Hypothalamus (tissue), 51 donors: ENCODE measurements around the gene FBL.
"Not testable (repeated sequence)": the region's sequence is repeated elsewhere in the genome, so short reads cannot be mapped to it uniquely, and the experiment has no call there.

Experiments used
- DNase-seq, 51 donors: peaks; one replicate each; lab custom pipeline; 2025; lab: John Stamatoyannopoulos, UW

Gene FBL

GRCh38 chr19:39845933-39846677 lies at the start of gene FBL:
FBL (minus strand) TSS chr19:39846379; CDS start chr19:39846300, 79 bp downstream.
- peak; percentile 51 to 97 (median 90) for DNase-seq

GRCh38 chr19:39895096-39895495 lies 48.9 kb upstream of the FBL start:
- DNase-seq, result not testable (repeated sequence)

DNA sequence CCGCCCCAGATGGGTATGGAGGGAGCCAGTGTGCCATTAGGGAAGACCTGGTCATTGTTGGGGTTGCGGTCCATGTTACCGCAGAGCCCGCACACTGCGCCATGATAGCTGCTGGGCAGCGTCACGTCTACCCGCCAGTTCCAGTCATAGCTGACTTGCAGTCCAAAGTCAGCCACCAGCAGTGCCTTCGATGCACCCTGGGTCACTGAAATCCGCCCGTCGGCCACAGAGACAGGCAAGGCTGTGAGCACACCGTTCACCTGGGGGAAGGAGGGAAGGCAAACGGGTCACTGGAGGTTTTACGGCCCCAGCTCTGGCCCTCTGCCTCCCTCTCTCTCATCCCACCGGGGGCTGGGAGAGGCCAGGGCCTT lies 48.0 kb upstream of the FBL start:
- not testable (repeated sequence) for DNase-seq

DNA sequence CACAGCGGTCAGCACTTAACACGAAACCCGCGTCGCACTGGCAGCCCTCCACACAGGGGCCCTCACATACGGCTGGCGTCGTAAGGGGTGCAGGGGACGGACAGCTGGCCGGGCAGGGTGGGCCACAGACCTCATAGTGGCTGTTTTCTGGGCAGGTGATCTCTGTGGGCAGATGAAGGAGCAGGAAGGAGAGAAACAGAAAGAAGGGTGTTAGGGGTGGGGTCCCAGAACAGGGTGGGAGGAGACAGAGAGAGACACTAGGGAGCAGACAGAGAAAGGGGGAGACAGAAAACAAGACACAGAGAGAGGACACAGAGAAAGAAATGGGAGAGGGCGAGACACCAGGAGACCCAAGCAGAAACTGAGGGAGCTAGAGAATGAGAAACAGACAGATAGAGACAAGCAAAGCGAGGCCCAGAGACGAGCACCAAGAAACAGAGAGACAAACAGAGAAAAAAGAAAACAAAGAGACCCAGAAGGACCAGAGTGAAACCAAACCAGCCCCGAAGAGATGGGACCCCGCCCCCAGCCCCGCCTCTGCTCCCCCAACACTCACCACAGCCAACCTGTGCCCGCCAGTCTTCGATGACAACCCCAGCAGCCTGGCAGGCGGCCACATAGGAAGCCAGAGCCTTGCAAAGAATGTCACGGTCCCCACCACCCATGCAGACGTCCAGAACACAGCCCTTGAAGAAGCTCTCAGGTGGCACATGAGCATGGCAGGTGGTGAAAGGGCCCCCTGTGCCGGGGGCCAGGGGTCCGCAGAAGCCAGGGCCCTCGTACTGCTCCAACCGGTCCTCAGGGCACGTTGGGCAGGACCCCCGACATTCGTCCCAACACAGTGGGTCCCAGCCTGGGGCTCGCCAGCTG lies 47.4 kb upstream of the FBL start:
- DNase-seq, result not testable (repeated sequence)

- DNase-seq, result not testable (repeated sequence)
Measured at GRCh38 chr19:39892506-39892902, 46.3 kb upstream of the FBL start.

GRCh38 chr19:39891660-39892505 lies 45.7 kb upstream of the FBL start:
- peak in 2 of 51 donors; percentile 1 to 11 for DNase-seq

DNA sequence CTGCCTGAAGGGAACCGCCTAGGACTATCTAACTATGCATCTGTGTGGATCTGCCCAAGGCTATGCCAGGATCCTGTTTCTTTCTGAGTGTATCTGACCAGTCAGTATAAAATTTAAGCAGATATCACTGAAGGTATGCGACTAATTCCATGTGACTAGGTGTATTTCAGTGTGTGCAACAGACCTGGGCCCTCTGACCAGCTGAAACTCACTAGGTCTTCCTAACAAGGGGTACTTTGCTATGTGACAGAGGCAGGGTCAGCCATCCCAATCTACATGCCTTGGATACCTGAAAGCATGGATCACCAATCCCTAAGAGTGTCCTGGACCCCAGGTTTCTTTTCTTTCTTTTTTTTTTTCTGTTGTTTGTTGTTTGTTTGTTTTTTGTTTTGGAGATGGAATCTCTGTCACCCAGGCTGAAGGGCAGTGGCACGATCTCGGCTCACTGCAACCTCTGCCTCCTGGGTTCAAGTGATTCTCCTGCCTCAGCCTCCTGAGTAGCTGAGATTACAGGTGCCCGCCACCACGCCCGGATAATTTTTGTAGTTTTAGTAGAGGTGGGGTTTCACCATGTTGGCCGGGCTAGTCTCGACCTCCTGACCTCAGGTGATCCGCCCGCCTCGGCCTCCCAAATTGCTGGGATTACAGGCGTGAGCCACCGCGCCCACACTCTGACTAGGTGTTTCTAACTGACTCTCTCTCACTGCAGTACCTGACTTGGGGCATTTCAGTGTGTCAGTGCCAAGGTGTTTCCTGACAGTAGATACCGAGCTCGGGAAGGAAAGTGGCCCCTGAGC lies 44.8 kb upstream of the FBL start:
- no peak for DNase-seq

GRCh38 chr19:39889872-39890754 lies 43.9 kb upstream of the FBL start:
- DNase-seq, result not testable (repeated sequence)

DNA sequence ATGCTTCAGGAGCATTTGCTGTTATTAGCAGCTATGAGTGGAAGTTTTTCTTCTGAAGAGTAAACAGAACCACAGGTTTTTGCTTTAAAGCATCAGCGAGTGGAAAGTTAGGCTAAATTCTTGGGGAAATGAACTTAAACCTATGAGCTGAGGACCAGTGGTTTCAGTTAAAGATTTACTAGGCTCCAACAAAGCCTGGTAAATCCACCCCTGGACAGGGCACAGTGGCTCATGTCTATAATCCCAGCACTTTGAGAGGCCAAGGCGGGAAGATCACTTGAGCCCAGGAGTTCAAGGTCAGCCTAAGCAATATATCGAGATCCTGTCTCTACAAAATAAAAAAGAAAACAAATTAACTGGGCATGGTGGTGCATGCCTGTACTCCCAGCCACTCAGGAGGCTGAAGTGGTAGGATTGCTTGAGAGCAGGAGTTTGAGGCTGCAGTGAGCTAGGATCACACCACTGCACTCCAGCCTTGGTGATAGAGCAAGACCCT lies 41.3 kb upstream of the FBL start:
- not testable (repeated sequence) for DNase-seq

GRCh38 chr19:39885821-39886554 lies 39.8 kb upstream of the FBL start:
- DNase-seq, result not testable (repeated sequence)

DNA sequence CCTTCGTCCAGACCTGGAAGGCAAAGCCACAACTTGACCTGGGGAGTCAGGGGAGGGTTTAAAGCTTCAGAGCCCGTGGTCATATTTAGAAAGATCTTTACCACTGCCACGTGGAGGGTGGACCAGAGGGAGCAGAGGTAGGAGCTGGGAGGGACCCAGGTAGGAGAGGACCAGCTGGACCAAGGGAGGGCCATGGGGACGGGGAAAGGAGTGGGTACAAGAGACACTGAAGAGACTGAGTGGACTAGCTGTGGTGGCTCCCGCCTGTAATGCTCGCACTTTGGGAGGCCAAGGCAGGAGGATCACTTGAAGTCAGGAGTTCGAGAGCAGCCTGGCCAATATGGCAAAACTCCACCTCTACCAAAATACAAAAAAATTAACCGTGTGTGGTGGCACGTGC lies 38.5 kb upstream of the FBL start:
- not testable (repeated sequence) for DNase-seq

DNA sequence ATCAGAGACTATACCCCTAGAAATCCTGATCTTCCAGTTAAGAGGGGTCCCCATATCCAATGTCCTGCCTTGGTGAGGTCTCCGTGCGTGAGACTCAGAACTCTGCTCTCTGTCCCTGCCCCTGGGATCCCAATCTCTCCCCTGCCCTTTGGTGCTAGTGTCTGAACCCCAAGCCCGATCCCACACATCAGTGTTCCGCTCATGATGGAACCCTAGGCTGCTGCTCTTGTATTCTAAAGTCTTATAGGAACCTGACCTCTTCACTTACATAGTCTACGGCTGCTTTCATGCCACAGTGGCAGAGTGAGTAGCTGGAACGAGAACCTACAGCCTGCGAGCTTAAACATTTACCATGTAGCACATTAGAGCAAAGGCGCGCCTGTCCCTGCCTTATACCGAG lies 36.5 kb upstream of the FBL start:
- not testable (repeated sequence) for DNase-seq

DNA sequence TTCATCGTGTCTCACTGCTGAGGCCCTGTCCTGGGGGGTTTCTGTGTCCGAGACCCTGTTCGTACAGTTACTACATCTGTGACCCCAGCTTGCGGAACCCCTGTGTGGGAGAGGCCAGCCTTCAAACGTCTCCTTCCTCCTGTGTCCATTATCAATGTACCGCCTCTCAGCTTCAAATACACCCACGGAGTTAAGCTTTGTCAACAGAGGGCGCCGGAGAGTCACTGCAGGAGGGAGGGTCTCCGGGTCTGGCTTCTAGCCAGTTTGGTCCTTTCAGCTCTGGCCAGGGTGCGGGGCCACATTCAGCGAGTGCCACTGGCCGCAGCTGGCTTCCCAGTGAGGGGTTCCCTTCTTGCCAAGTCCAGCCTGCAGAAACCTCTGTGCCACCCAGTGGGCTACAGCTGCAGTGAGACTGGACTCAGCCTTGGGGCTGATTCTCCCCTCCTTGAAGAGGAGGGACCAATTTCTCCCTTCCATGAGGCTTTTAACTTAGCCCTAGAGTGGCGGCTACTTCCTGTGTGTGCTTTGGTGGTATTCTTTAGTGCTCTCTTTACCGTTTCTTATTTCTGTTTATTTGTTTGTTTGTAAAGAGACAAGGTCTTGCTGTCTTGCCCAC lies 35.4 kb upstream of the FBL start:
- DNase-seq, result peak in 1 of 51 donors; percentile 4

DNA sequence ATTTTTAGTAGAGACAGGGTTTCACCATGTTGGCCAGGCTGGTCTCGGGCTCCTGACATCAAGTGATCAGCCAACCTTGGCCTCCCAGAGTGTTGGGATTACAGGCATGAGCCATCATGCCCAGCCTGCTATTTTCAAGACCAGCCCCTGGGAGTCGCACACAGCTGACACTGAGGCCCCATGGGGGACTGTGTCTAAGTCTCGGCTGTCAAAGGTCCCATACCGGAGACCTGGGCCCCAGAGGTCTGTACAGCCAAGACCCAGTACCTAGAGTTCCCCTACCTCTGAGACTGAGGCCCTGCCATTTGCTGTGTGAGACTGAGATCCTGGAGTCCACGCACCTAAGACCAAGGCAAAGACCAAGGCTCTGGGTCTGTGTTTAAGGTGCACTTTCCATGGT lies 34.1 kb upstream of the FBL start:
- DNase-seq, result not testable (repeated sequence)

DNA sequence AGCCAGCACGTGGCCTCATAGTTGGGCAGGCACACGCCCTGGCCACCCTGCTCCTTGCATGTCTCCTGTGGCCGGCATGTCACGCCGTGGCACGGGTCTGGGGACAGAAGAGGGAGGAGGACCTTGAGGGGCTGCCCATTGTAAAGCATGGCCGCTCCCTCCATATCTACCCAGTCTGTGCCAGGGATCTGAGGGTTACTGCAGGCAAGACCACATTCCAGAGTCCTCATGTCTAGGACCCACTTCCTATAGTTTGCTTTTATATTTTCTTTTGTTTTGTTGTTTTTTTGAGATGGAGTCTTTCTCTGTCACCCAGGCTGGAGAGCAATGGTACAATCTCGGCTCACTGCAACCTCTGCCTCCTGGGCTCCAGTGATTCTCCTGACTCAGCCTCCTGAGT lies 33.6 kb upstream of the FBL start:
- not testable (repeated sequence) for DNase-seq

- not testable (repeated sequence) for DNase-seq
Measured at GRCh38 chr19:39878866-39879265, 32.7 kb upstream of the FBL start.

- DNase-seq, result no peak
Measured at GRCh38 chr19:39878398-39878797, 32.2 kb upstream of the FBL start.

- not testable (repeated sequence) for DNase-seq
Measured at GRCh38 chr19:39877982-39878381, 31.8 kb upstream of the FBL start.
